HepG2 (cell line): Measurements from ENCODE around the gene DLL1. TPM values are rescaled to one million over a fixed set of nuclear protein-coding genes. Genes with fewer than 3 reads are reported as not detected.

Source experiments
- ATAC-seq: fragments of 200-7000 bp; cut with Tn5 transposase; 3 replicates; pipeline ENCODE4 v1.9.1; 2020; ENCODE audit warnings: mild to moderate bottlenecking, moderate library complexity
- BruUV-seq: library from RNA; stranded (reverse); fragments of 400-500 nt; replicated peaks from 2 replicates; lab custom pipeline; 2021; lab: Mats Ljungman, UMichigan
- CTCF ChIA-PET: fragments of 300-600 bp; formaldehyde crosslinking; extraction: SDS; loops from one replicate; lab custom pipeline; 2021; ENCODE audit warnings: low total read pairs, inconsistent platforms, low intra/inter-chr PET ratio; lab: Yijun Ruan, JAX
- POLR2A ChIA-PET: fragments of 350-600 bp; sonication (Branson Sonifier 250); formaldehyde crosslinking; loops from one replicate; lab custom pipeline; 2020; ENCODE audit warnings: antibody characterized with exemption, inconsistent platforms; lab: Yijun Ruan, JAX
- DNase-seq: peaks from one replicate; pipeline ENCODE4 v3.0.0-alpha.2; 2015; ENCODE audit warnings: low spot score
- FAIRE-seq: peaks from 3 replicates; lab custom pipeline; 2011; peaks lifted over from hg19 to GRCh38; lab: Jason Lieb, UNC
- H2AFZ ChIP-seq: one replicate; pipeline ENCODE4 v1.6.1; 2011; ENCODE audit warnings: low read length, inconsistent platforms
- H3K27ac ChIP-seq: fragments of 300-600 bp; 3 replicates; pipeline ENCODE4 v1.8.0; 2011; ENCODE audit warnings: mixed run types, mild to moderate bottlenecking, mixed read lengths, low read length, inconsistent platforms; ENCODE audit not compliant: insufficient read depth; ENCODE audit errors: extremely low read length
- H3K27me3 ChIP-seq, 2 experiments: fragments of 200-600 bp in 1 of 2; 2 replicates in 1 of 2; 3 replicates in 1 of 2; pipeline versions ENCODE4 v1.6.0 to v1.8.0; 2011; ENCODE audit warnings: low read length in 2 of 2, mild to moderate bottlenecking in 2 of 2, moderate library complexity in 2 of 2, inconsistent platforms in 1 of 2; ENCODE audit not compliant: insufficient read depth in 2 of 2, control insufficient read depth in 1 of 2
- H3K36me3 ChIP-seq, 2 experiments: fragments of 200-600 bp in 1 of 2; replicated peaks in 1 of 2; 2 replicates in 1 of 2; 3 replicates in 1 of 2; pipeline versions ENCODE4 v1.5.1 to v1.8.0; 2011; ENCODE audit warnings: low read length in 2 of 2, inconsistent platforms in 1 of 2; ENCODE audit not compliant: insufficient read depth in 2 of 2, control insufficient read depth in 1 of 2
- H3K4me1 ChIP-seq: 2 replicates; pipeline ENCODE4 v1.5.1; 2012; ENCODE audit warnings: low read length, inconsistent platforms; ENCODE audit not compliant: insufficient read depth
- H3K4me2 ChIP-seq: 2 replicates; pipeline ENCODE4 v1.6.0; 2011; ENCODE audit warnings: low read depth, low read length, inconsistent platforms
- H3K4me3 ChIP-seq, 3 experiments: fragments of 200-600 bp in 1 of 3; sonication (generic), shearing (Covaris generic) in 1 of 3; replicated peaks in 1 of 3; 2 replicates each; pipeline ENCODE4 v1.5.1; 2011 to 2016; ENCODE audit warnings: low read length in 3 of 3, inconsistent platforms in 2 of 3, low read depth in 2 of 3, mild to moderate bottlenecking in 2 of 3, control low read depth in 1 of 3, mixed read lengths in 1 of 3; ENCODE audit not compliant: insufficient read depth in 1 of 3
- H3K79me2 ChIP-seq: one replicate; pipeline ENCODE4 v1.6.1; 2011; ENCODE audit warnings: low read length, inconsistent platforms; ENCODE audit not compliant: insufficient read depth
- H3K9ac ChIP-seq: 2 replicates; pipeline ENCODE4 v1.6.0; 2011; ENCODE audit warnings: mild to moderate bottlenecking, low read depth, low read length, inconsistent platforms; ENCODE audit not compliant: insufficient read depth
- H3K9me3 ChIP-seq: 2 replicates; pipeline ENCODE4 v1.5.1; 2012; ENCODE audit warnings: mild to moderate bottlenecking, low read length
- H4K20me1 ChIP-seq: 2 replicates; pipeline ENCODE4 v1.6.0; 2011; ENCODE audit warnings: inconsistent platforms, mild to moderate bottlenecking, low read length, moderate library complexity; ENCODE audit not compliant: insufficient read depth
- DNMT1 ChIP-seq: sonication (generic); formaldehyde crosslinking; IDR thresholded peaks from 2 replicates; pipeline ENCODE4 v1.5.1; 2020; ENCODE audit warnings: mild to moderate bottlenecking, missing genetic modification reagents
- MTA1 ChIP-seq: sonication (generic); formaldehyde crosslinking; IDR thresholded peaks from 2 replicates; pipeline ENCODE4 v1.4.0; 2020; ENCODE audit warnings: missing genetic modification reagents, mild to moderate bottlenecking, borderline replicate concordance
- MYPOP ChIP-seq: sonication (generic); formaldehyde crosslinking; IDR thresholded peaks from 2 replicates; pipeline ENCODE4 v1.8.1; 2023; ENCODE audit warnings: mild to moderate bottlenecking, moderate library complexity, missing genetic modification reagents
- NCOA1 ChIP-seq: sonication (generic); formaldehyde crosslinking; IDR thresholded peaks from 2 replicates; pipeline ENCODE4 v1.9.0; 2021; ENCODE audit warnings: missing genetic modification reagents
- NFAT5 ChIP-seq: sonication (generic); formaldehyde crosslinking; IDR thresholded peaks from 2 replicates; pipeline ENCODE4 v1.4.0; 2020; ENCODE audit warnings: missing genetic modification reagents
- NR2F6 ChIP-seq, 2 experiments: IDR thresholded peaks; 2 replicates each; pipeline ENCODE4 v1.6.1; 2016; ENCODE audit warnings: antibody characterized with exemption in 1 of 2, mild to moderate bottlenecking in 1 of 2
- RERE ChIP-seq: IDR thresholded peaks from 2 replicates; pipeline ENCODE4 v1.6.1; 2016; ENCODE audit warnings: low read depth, missing genetic modification reagents, missing compliant biosample characterization
- ZKSCAN8 ChIP-seq: IDR thresholded peaks from 2 replicates; pipeline ENCODE4 v1.6.1; 2016; ENCODE audit warnings: borderline replicate concordance, missing genetic modification reagents, missing compliant biosample characterization
- ZNF33A ChIP-seq: sonication (generic); formaldehyde crosslinking; IDR thresholded peaks from 2 replicates; pipeline ENCODE4 v1.5.1; 2020; ENCODE audit warnings: missing genetic modification reagents, mild to moderate bottlenecking, moderate library complexity, borderline replicate concordance
- WGBS: methylation state at CpG from one replicate; pipeline ENCODE4 v1.1.6; 2017; ENCODE audit warnings: low lambda C conversion rate; 5-methylcytosine and 5-hydroxymethylcytosine counted together
- in situ Hi-C: cut with HindIII; loops from 2 replicates; pipeline ENCODE4 v1.10.0; 2017; ENCODE audit warnings: low pct_unique_long_range_greater_than_20kb; ENCODE audit not compliant: extremely low pct_ligation_motif_present
- intact Hi-C: fragments of 100-400 bp; cut with micrococcal nuclease; formaldehyde crosslinking; loops from one replicate; pipeline ENCODE4 v1.10.0; 2022; ENCODE audit not compliant: unreplicated experiment
- polyA plus RNA-seq, 8 experiments: library from polyadenylated mRNA; depleted of rRNA in 3 of 8; stranded (reverse) in 7 of 8; unstranded in 1 of 8; fragments of >200 nt; fragmentation: Illumina TruSeq in 4 of 8; extraction: Trizol in 4 of 8; gene quantifications; 2 replicates each; pipeline versions ENCODE4 v1.2.1 to v1.2.3, GENCODE V29; 2011 to 2016; ENCODE audit warnings: low read depth in 4 of 8, missing spikeins in 1 of 8, mixed read lengths in 1 of 8; ENCODE audit not compliant: insufficient read depth in 1 of 8
- total RNA-seq, 5 experiments: library from RNA; depleted of rRNA; stranded (reverse); fragments of >200 nt; fragmentation: Illumina TruSeq; extraction: Trizol; gene quantifications; 2 replicates each; pipeline ENCODE4 v1.2.3, GENCODE V29; 2016; ENCODE audit warnings: low read depth in 1 of 5

The DLL1 gene
- total and polyA plus RNA-seq, 2 of the 13 experiments (the other 11 are each of a cell fraction or from before 2014, with no cell fraction given) = not detected

GRCh38 chr6:170243386-170243785, 47.5 kb downstream of the DLL1 start (continued):
- no peak for TF ChIP-seq MYPOP
- TF ChIP-seq ZKSCAN8 (CRISPR knock-in tag) = no peak
- TF ChIP-seq, all 625 proteins: peak for 0

GRCh38 chr6:170238741-170239565, 51.9 kb downstream of the DLL1 start:
- Histone ChIP-seq H3K4me2 (no peak overlapping the region), H3K9me3 (no peaks in the 10 kb centered on the region), H2AFZ (no peak overlapping the region), H3K27me3 (peaks cover 4 to 55% of the 10 kb centered on the region in 2 experiments; a peak in 3 of 5 replicates), H3K4me1 (no peaks in the 10 kb centered on the region), H3K27ac (no peak overlapping the region), H3K36me3 (no peaks in the 10 kb centered on the region), H3K79me2 (no peaks in the 10 kb centered on the region), H3K4me3 (no peak overlapping the region), H4K20me1 (no peaks in the 10 kb centered on the region), H3K9ac (no peak overlapping the region)
- FAIRE-seq (no peak), ATAC-seq (no peak; the same call in 1 of the 3 replicates), DNase-seq (no peak)
- ChIA-PET POLR2A (no interaction called here), CTCF (no interaction called here)
- in situ Hi-C loops (no loop called here), intact Hi-C loops (no loop called here)
- WGBS = 35% methylated on average over 16 of the region's 20 CpGs
- BruUV-seq = no TSS peak
- TF ChIP-seq RERE (CRISPR knock-in tag) = no peak
- TF ChIP-seq ZNF33A = no peak
- no peak for TF ChIP-seq NFAT5
- TF ChIP-seq DNMT1 (CRISPR knock-in tag) = no peak
- TF ChIP-seq NR2F6 (IDR thresholded peaks at IDR 0.05) = no peak
- TF ChIP-seq NR2F6 (CRISPR knock-in tag; IDR thresholded peaks at IDR 0.05) = no peak
- TF ChIP-seq NCOA1 (CRISPR knock-in tag) = no peak
- no peak for TF ChIP-seq MTA1
